SK-N-SH (cell line): ENCODE data around the gene PBRM1. TPM values are rescaled to one million over a fixed set of nuclear protein-coding genes. Genes with fewer than 3 reads are reported as not detected.

ENCODE experiments used
- CTCF ChIA-PET: fragments of 300-600, 350-600 bp; formaldehyde crosslinking; extraction: SDS; loops from one replicate; lab custom pipeline; 2021; lab: Yijun Ruan, JAX
- POLR2A ChIA-PET: fragments of 350-600 bp; sonication (Branson Sonifier 250); formaldehyde crosslinking; extraction: SDS; loops from one replicate; lab custom pipeline; 2020; ENCODE audit warnings: antibody characterized with exemption, inconsistent platforms; lab: Yijun Ruan, JAX
- DNase-seq: peaks from one replicate; pipeline ENCODE4 v3.0.0; 2012
- H2AFZ ChIP-seq: fragments of 200-600 bp; sonication (generic); 2 replicates; pipeline ENCODE4 v1.8.1; 2016; ENCODE audit warnings: antibody characterized with exemption, mild to moderate bottlenecking, low read depth
- H3F3A ChIP-seq: fragments of 200-600 bp; sonication (generic); replicated peaks from 2 replicates; pipeline ENCODE3; 2016; ENCODE audit warnings: antibody characterized with exemption, mild to moderate bottlenecking; ENCODE audit not compliant: insufficient read depth
- H3K27ac ChIP-seq, 2 experiments: fragments of 200-500 bp in 1 of 2; fragments of 200-600 bp in 1 of 2; sonication (Bioruptor generic) in 1 of 2; sonication (generic), shearing (Covaris generic) in 1 of 2; 2 replicates each; pipeline versions ENCODE4 v1.5.1 to v1.6.1; 2014 to 2016; ENCODE audit warnings: low read depth in 2 of 2, inconsistent platforms in 1 of 2, low read length in 1 of 2, mild to moderate bottlenecking in 1 of 2, mixed read lengths in 1 of 2
- H3K27me3 ChIP-seq: fragments of 200-600 bp; sonication (generic), shearing (Covaris generic); 2 replicates; pipeline ENCODE4 v1.6.1; 2016; ENCODE audit warnings: mixed run types; ENCODE audit not compliant: insufficient read depth
- H3K36me3 ChIP-seq, 2 experiments: fragments of 200-500 bp in 1 of 2; fragments of 200-600 bp in 1 of 2; sonication (Bioruptor generic) in 1 of 2; sonication (generic) in 1 of 2; replicated peaks in 1 of 2; 2 replicates each; pipeline versions ENCODE3 to v1.5.1; 2014 to 2016; ENCODE audit warnings: low read length in 1 of 2, mild to moderate bottlenecking in 1 of 2; ENCODE audit not compliant: insufficient read depth in 2 of 2, control insufficient read depth in 1 of 2
- H3K4me1 ChIP-seq, 2 experiments: fragments of 200-500 bp in 1 of 2; fragments of 200-600 bp in 1 of 2; sonication (Bioruptor generic) in 1 of 2; sonication (generic), shearing (Covaris generic) in 1 of 2; 2 replicates each; pipeline versions ENCODE4 v1.5.1 to v1.6.1; 2014 to 2016; ENCODE audit warnings: low read depth in 1 of 2, low read length in 1 of 2, mixed run types in 1 of 2; ENCODE audit not compliant: insufficient read depth in 2 of 2, control insufficient read depth in 1 of 2
- H3K4me2 ChIP-seq: fragments of 200-600 bp; sonication (generic), shearing (Covaris generic); 2 replicates; pipeline ENCODE4 v1.6.1; 2017; ENCODE audit warnings: mixed run types
- H3K4me3 ChIP-seq, 2 experiments: fragments of 200-500 bp in 1 of 2; fragments of 200-600 bp in 1 of 2; sonication (Bioruptor generic) in 1 of 2; sonication (generic), shearing (Covaris generic) in 1 of 2; 2 replicates each; pipeline versions ENCODE4 v1.5.1 to v1.8.1; 2014 to 2016; ENCODE audit warnings: low read depth in 2 of 2, inconsistent platforms in 1 of 2, low read length in 1 of 2, mild to moderate bottlenecking in 1 of 2, mixed read lengths in 1 of 2, moderate library complexity in 1 of 2
- H3K79me2 ChIP-seq: fragments of 200-600 bp; sonication (generic); 2 replicates; pipeline ENCODE4 v1.8.1; 2017; ENCODE audit warnings: mild to moderate bottlenecking; ENCODE audit not compliant: insufficient read depth
- H3K9ac ChIP-seq: fragments of 200-600 bp; sonication (generic); 2 replicates; pipeline ENCODE4 v1.6.1; 2017; ENCODE audit warnings: mixed run types
- H3K9me2 ChIP-seq: fragments of 200-600 bp; sonication (generic); 2 replicates; pipeline ENCODE4 v1.6.1; 2017; ENCODE audit warnings: mixed run types
- H3K9me3 ChIP-seq: fragments of 200-600 bp; sonication (generic); 2 replicates; pipeline ENCODE4 v1.6.1; 2017; ENCODE audit warnings: mixed run types, mild to moderate bottlenecking, moderate library complexity
- H4K20me1 ChIP-seq: fragments of 200-600 bp; sonication (generic); 2 replicates; pipeline ENCODE4 v1.6.1; 2017; ENCODE audit warnings: mild to moderate bottlenecking, mixed run types; ENCODE audit not compliant: insufficient read depth
- CHD2 ChIP-seq: fragments of 150-350 bp; IDR thresholded peaks from 2 replicates; pipeline ENCODE4 v1.6.1; 2018; ENCODE audit warnings: low read length; ENCODE audit not compliant: partially characterized antibody
- CTCF ChIP-seq: fragments of 200-600 bp; sonication (generic); IDR thresholded peaks from 2 replicates; pipeline ENCODE4 v1.6.1; 2017; ENCODE audit warnings: antibody characterized with exemption, mild to moderate bottlenecking, moderate library complexity
- EP300 ChIP-seq, 2 experiments: IDR thresholded peaks; 2 replicates each; pipeline versions ENCODE4 v1.4.0 to v1.6.1; 2012; ENCODE audit warnings: borderline replicate concordance in 1 of 2, low read depth in 1 of 2, low read length in 1 of 2
- EZH2phosphoT487 ChIP-seq: fragments of 200-600 bp; sonication (generic); IDR thresholded peaks from 2 replicates; pipeline ENCODE4 v1.6.1; 2017; ENCODE audit warnings: low read depth, mixed run types, mild to moderate bottlenecking, antibody characterized with exemption, moderate library complexity, borderline replicate concordance
- FOSL2 ChIP-seq: IDR thresholded peaks from 2 replicates; pipeline ENCODE4 v1.4.0; 2012; ENCODE audit warnings: low read depth, mild to moderate bottlenecking, moderate library complexity, borderline replicate concordance
- FOXJ3 ChIP-seq: sonication (generic); formaldehyde crosslinking; IDR thresholded peaks from 2 replicates; pipeline ENCODE4 v1.5.1; 2020; ENCODE audit warnings: mild to moderate bottlenecking, missing genetic modification reagents
- GATA2 ChIP-seq: sonication (generic); formaldehyde crosslinking; IDR thresholded peaks from 2 replicates; pipeline ENCODE4 v1.5.0; 2020; ENCODE audit warnings: mild to moderate bottlenecking, missing genetic modification reagents
- NFIC ChIP-seq: IDR thresholded peaks from 2 replicates; pipeline ENCODE4 v1.4.0; 2012; ENCODE audit warnings: borderline replicate concordance
- NRF1 ChIP-seq: IDR thresholded peaks from 2 replicates; pipeline ENCODE4 v1.6.1; 2012; ENCODE audit warnings: low read depth, mild to moderate bottlenecking, low read length
- PBX3 ChIP-seq: IDR thresholded peaks from 2 replicates; pipeline ENCODE4; 2012
- RCOR1 ChIP-seq: fragments of 150-350 bp; IDR thresholded peaks from 2 replicates; pipeline ENCODE4 v1.6.1; 2017; ENCODE audit warnings: antibody characterized with exemption, low read length
- RFX5 ChIP-seq: IDR thresholded peaks from 2 replicates; pipeline ENCODE4 v1.6.1; 2012; ENCODE audit warnings: mild to moderate bottlenecking, improper control_type of control experiment, low read length
- RXRA ChIP-seq: IDR thresholded peaks from 2 replicates; pipeline ENCODE4 v1.4.0; 2012; ENCODE audit warnings: low read depth, mild to moderate bottlenecking, borderline replicate concordance
- SIN3A ChIP-seq: IDR thresholded peaks from 2 replicates; pipeline ENCODE4 v1.6.1; 2012; ENCODE audit warnings: low read depth, mild to moderate bottlenecking, low read length, moderate library complexity, borderline replicate concordance
- SMC3 ChIP-seq: IDR thresholded peaks from 2 replicates; pipeline ENCODE4 v1.6.1; 2012; ENCODE audit warnings: low read depth, low read length, improper control_type of control experiment
- TAF1 ChIP-seq: IDR thresholded peaks from 2 replicates; pipeline ENCODE4 v1.6.1; 2012; ENCODE audit warnings: low read depth, mild to moderate bottlenecking, low read length, moderate library complexity, borderline replicate concordance
- TEAD4 ChIP-seq: IDR thresholded peaks from 2 replicates; pipeline ENCODE4 v1.4.0; 2012; ENCODE audit warnings: mild to moderate bottlenecking, borderline replicate concordance; ENCODE audit not compliant: insufficient read depth
- USF2 ChIP-seq: fragments of 150-350 bp; IDR thresholded peaks from 2 replicates; pipeline ENCODE4 v1.6.1; 2017; ENCODE audit warnings: antibody characterized with exemption, low read length, low read depth, borderline replicate concordance
- WGBS: methylation state at CpG from one replicate; pipeline ENCODE4 v1.1.6; 2017; ENCODE audit warnings: low lambda C conversion rate; 5-methylcytosine and 5-hydroxymethylcytosine counted together
- polyA plus RNA-seq, 3 experiments: library from polyadenylated mRNA; depleted of rRNA; stranded (reverse); fragments of >200 nt; gene quantifications; 2 replicates each; pipeline ENCODE4 v1.2.3, GENCODE V29; 2012
- TF ChIP-seq, protein P1 (sequence below): IDR thresholded peaks from 2 replicates; pipeline ENCODE4 v1.4.0; 2012; ENCODE audit warnings: low read depth
- TF ChIP-seq, protein P2 (sequence below): IDR thresholded peaks from 2 replicates; pipeline ENCODE4 v1.4.0; 2012; ENCODE audit warnings: low read depth, borderline replicate concordance

PBRM1 gene
- polyA plus RNA-seq, 1 of the 3 experiments (the other 2 are of a cell fraction) = 14.3 TPM

- Histone ChIP-seq H3K9ac (no peak overlapping the region), H2AFZ (no peak overlapping the region), H3K27me3 (no peaks in the 10 kb centered on the region), H4K20me1 (no peaks in the 10 kb centered on the region), H3K79me2 (no peaks in the 10 kb centered on the region), H3F3A (peaks cover 14% of the 10 kb centered on the region), H3K9me3 (no peaks in the 10 kb centered on the region), H3K27ac (no peak overlapping the region), H3K9me2 (no peaks in the 10 kb centered on the region), H3K4me3 (no peak overlapping the region), H3K4me1 (peaks cover 0 to 2% of the 10 kb centered on the region in 2 experiments; a peak in 1 of 4 replicates)
- 92% methylated on average over 2 of the region's 2 CpGs for WGBS
- no peak for DNase-seq
- CTCF ChIA-PET = interaction anchor here (1.0 to 1.2 kb wide), 4 partner anchors 11 to 68 kb away, joined by 3 read pairs; no protein-coding TSS in a partner anchor
- TF ChIP-seq SIN3A = no peak
- TF ChIP-seq, all 33 proteins: peak for 0
- Histone ChIP-seq H3K4me2 (no peak overlapping the region), H3K36me3 (peaks cover 65 to 66% of the 10 kb centered on the region in 2 experiments)
- POLR2A ChIA-PET = no interaction called here
Measured at GRCh38 chr3:52620580-52620979, 65.1 kb downstream of the PBRM1 start.

GRCh38 chr3:52615166-52615565 is 70.5 kb downstream of the PBRM1 start:
- Histone ChIP-seq H3K36me3 (peaks cover 46 to 88% of the 10 kb centered on the region in 2 experiments), H2AFZ (no peak overlapping the region), H4K20me1 (no peaks in the 10 kb centered on the region), H3K79me2 (peaks cover 6% of the 10 kb centered on the region; the same call in 1 of the 2 replicates), H3K9ac (no peak overlapping the region), H3K4me3 (no peak overlapping the region), H3K9me2 (no peaks in the 10 kb centered on the region), H3K4me1 (no peaks in the 10 kb centered on the region; a peak in 1 of 4 replicates), H3F3A (peaks cover 18% of the 10 kb centered on the region), H3K27ac (no peak overlapping the region), H3K27me3 (no peaks in the 10 kb centered on the region), H3K4me2 (no peak overlapping the region), H3K9me3 (no peaks in the 10 kb centered on the region)
- TF ChIP-seq SMC3 (no peak), FOXJ3 (no peak), GATA2 (CRISPR knock-in tag) (no peak), SIN3A (no peak), NFIC (no peak), USF2 (no peak), TEAD4 (no peak), CHD2 (no peak), PBX3 (no peak), CTCF (no peak), NRF1 (no peak), EP300 (IDR thresholded peaks at IDR 0.05; ENCODE audit: borderline replicate concordance in 1 of 2, low read depth in 1 of 2, low read length in 1 of 2) (no peak), FOSL2 (no peak), RXRA (no peak), RFX5 (no peak), RCOR1 (no peak), TAF1 (no peak), EZH2phosphoT487 (no peak)
- TF ChIP-seq, protein P1, sequence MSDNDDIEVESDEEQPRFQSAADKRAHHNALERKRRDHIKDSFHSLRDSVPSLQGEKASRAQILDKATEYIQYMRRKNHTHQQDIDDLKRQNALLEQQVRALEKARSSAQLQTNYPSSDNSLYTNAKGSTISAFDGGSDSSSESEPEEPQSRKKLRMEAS = no peak
- TF ChIP-seq, protein P2, sequence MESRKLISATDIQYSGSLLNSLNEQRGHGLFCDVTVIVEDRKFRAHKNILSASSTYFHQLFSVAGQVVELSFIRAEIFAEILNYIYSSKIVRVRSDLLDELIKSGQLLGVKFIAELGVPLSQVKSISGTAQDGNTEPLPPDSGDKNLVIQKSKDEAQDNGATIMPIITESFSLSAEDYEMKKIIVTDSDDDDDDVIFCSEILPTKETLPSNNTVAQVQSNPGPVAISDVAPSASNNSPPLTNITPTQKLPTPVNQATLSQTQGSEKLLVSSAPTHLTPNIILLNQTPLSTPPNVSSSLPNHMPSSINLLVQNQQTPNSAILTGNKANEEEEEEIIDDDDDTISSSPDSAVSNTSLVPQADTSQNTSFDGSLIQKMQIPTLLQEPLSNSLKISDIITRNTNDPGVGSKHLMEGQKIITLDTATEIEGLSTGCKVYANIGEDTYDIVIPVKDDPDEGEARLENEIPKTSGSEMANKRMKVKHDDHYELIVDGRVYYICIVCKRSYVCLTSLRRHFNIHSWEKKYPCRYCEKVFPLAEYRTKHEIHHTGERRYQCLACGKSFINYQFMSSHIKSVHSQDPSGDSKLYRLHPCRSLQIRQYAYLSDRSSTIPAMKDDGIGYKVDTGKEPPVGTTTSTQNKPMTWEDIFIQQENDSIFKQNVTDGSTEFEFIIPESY = no peak
- DNase-seq = no peak
- ChIA-PET CTCF (interaction anchor here (1.2 to 1.9 kb wide), 4 partner anchors 9 to 143 kb away, joined by 3 to 9 read pairs (median 4); no protein-coding TSS in a partner anchor), POLR2A (interaction anchor here (0.7 kb wide), 1 partner anchor 112 kb away, joined by 4 read pairs; no protein-coding TSS in a partner anchor)
